GM20000 (cell line): ENCODE results near the gene NOC4L.

ENCODE experiments used
- DNase-seq: peaks from one replicate; pipeline ENCODE4 v3.0.0; 2012; ENCODE audit warnings: low spot score
- CTCF ChIP-seq: IDR thresholded peaks from 2 replicates; pipeline ENCODE4 v1.5.1; 2012; ENCODE audit warnings: mild to moderate bottlenecking, control low read depth; ENCODE audit errors: extremely low read depth, missing control alignments

NOC4L gene

GRCh38 chr12:132140918-132141841, 3.1 kb upstream of the NOC4L start:
- DNase-seq: no peak
- no peak for TF ChIP-seq CTCF

- no peak for TF ChIP-seq CTCF
- DNase-seq: no peak
Observed at GRCh38 chr12:132141976-132142678, 2.1 kb upstream of the NOC4L start.

- TF ChIP-seq CTCF: no peak
Observed at GRCh38 chr12:132142679-132143335, 1.4 kb upstream of the NOC4L start.

GRCh38 chr12:132143336-132144071, 753 bp upstream of the NOC4L start:
- no peak for TF ChIP-seq CTCF
- DNase-seq: peak; percentile 55

More at GRCh38 chr12:132142679-132143335, 1.4 kb upstream of the NOC4L start:
- no peak for DNase-seq

GRCh38 chr12:132144810-132145168, 532 bp downstream of the NOC4L start:
- TF ChIP-seq CTCF: no peak
- DNase-seq: peak; percentile 43

- DNase-seq: no peak
- TF ChIP-seq CTCF: no peak
Observed at GRCh38 chr12:132145334-132145733, 1.1 kb downstream of the NOC4L start.
